Esophagus (tissue), 2 donors: ENCODE data around the gene LGMN. TPM values are rescaled to one million over a fixed set of nuclear protein-coding genes. Genes with fewer than 3 reads are reported as not detected.
"Not testable (repeated sequence)": the region's sequence is repeated elsewhere in the genome, so short reads cannot be mapped to it uniquely, and the experiment has no call there.

Source experiments
- H3K27ac ChIP-seq, 2 donors: one replicate each; pipeline ENCODE4 v1.5.1; 2013; ENCODE audit warnings: low read depth in 2 of 2, mild to moderate bottlenecking in 2 of 2, inconsistent platforms in 1 of 2, low read length in 1 of 2, moderate library complexity in 1 of 2
- H3K27me3 ChIP-seq, 2 donors: one replicate each; pipeline ENCODE4 v1.6.1; 2013; ENCODE audit warnings: low read length in 2 of 2, control low read depth in 1 of 2, mild to moderate bottlenecking in 1 of 2; ENCODE audit not compliant: insufficient read depth in 2 of 2, control insufficient read depth in 1 of 2
- H3K36me3 ChIP-seq, 2 donors: one replicate each; pipeline ENCODE4 v1.6.1; 2013; ENCODE audit warnings: low read length in 1 of 2; ENCODE audit not compliant: control insufficient read depth in 2 of 2, insufficient read depth in 2 of 2
- H3K4me1 ChIP-seq, 2 donors: one replicate each; pipeline ENCODE4 v1.6.1; 2013; ENCODE audit warnings: low read length in 1 of 2; ENCODE audit not compliant: control insufficient read depth in 2 of 2, insufficient read depth in 2 of 2
- H3K4me3 ChIP-seq, 2 donors: one replicate each; pipeline ENCODE4 v1.5.1; 2013; ENCODE audit warnings: low read length in 2 of 2, mild to moderate bottlenecking in 2 of 2, low read depth in 1 of 2, moderate library complexity in 1 of 2
- H3K9me3 ChIP-seq, 2 donors: one replicate each; pipeline ENCODE4 v1.6.1; 2013; ENCODE audit warnings: mild to moderate bottlenecking in 2 of 2, low read depth in 1 of 2, low read length in 1 of 2, moderate library complexity in 1 of 2; ENCODE audit not compliant: control insufficient read depth in 2 of 2, insufficient read depth in 1 of 2
- WGBS, 2 donors: extraction: QIAGEN DNeasy Blood & Tissue Kit; methylation state at CpG; one replicate each; pipeline ENCODE4 v1.1.7; 2013; 5-methylcytosine and 5-hydroxymethylcytosine counted together
- polyA plus RNA-seq, 2 donors: library from polyadenylated mRNA; stranded (reverse); fragments of 200-250 nt; gene quantifications; one replicate each; pipeline ENCODE4 v1.2.3, GENCODE V29; 2013
- donor health status: healthy with polysubstance abuse.
- donor health status: Bipolar disorder and iron deficiency.

The LGMN gene
- polyA plus RNA-seq, 2 donors, result 39.0 to 49.9 TPM

- Histone ChIP-seq H3K4me1 (no peaks in the 10 kb centered on the region), H3K9me3 (no peaks in the 10 kb centered on the region), H3K27me3 (no peaks in the 10 kb centered on the region), H3K27ac (no peak overlapping the region), H3K4me3 (no peak overlapping the region), H3K36me3 (no peaks in the 10 kb centered on the region)
- 47 to 53% methylated on average over 2 of the region's 2 CpGs for WGBS, 2 donors
Observed at GRCh38 chr14:92783813-92784431, 35.5 kb upstream of the LGMN start.

- WGBS, 2 donors, result 77 to 78% methylated on average over 3 of the region's 3 CpGs
- H3K27ac ChIP-seq, result no peak overlapping the region
- H3K9me3 ChIP-seq, result no peaks in the 10 kb centered on the region
- H3K27me3 ChIP-seq, result no peaks in the 10 kb centered on the region
- no peak overlapping the region for H3K4me3 ChIP-seq
- H3K36me3 ChIP-seq, result no peaks in the 10 kb centered on the region
- peaks cover 0 to 2% of the 10 kb centered on the region in 2 donors for H3K4me1 ChIP-seq
Observed at GRCh38 chr14:92781350-92781749, 32.9 kb upstream of the LGMN start.

GRCh38 chr14:92780444-92781232 lies 32.2 kb upstream of the LGMN start:
- 79 to 81% methylated on average over 7 of the region's 7 CpGs for WGBS, 2 donors
- H3K36me3 ChIP-seq, result no peaks in the 10 kb centered on the region
- H3K4me1 ChIP-seq, result peaks cover 0 to 2% of the 10 kb centered on the region in 2 donors
- no peaks in the 10 kb centered on the region for H3K9me3 ChIP-seq
- H3K27me3 ChIP-seq, result no peaks in the 10 kb centered on the region
- no peak overlapping the region for H3K4me3 ChIP-seq
- no peak overlapping the region for H3K27ac ChIP-seq

GRCh38 chr14:92778868-92779565 lies 30.6 kb upstream of the LGMN start:
- not testable (repeated sequence) for H3K4me3 ChIP-seq, H3K4me1 ChIP-seq, H3K27ac ChIP-seq, H3K9me3 ChIP-seq, H3K36me3 ChIP-seq, H3K27me3 ChIP-seq
- 86 to 96% methylated on average over 2 of the region's 3 CpGs for WGBS, 2 donors

- not testable (repeated sequence) for H3K27me3 ChIP-seq, H3K9me3 ChIP-seq, H3K4me1 ChIP-seq, H3K36me3 ChIP-seq, H3K27ac ChIP-seq, H3K4me3 ChIP-seq
- 14 to 16% methylated on average over 2 of the region's 2 CpGs for WGBS, 2 donors
Observed at GRCh38 chr14:92775292-92775691, 26.9 kb upstream of the LGMN start.

GRCh38 chr14:92774572-92774971 lies 26.1 kb upstream of the LGMN start:
- no peak overlapping the region for H3K27ac ChIP-seq

GRCh38 chr14:92770484-92770883 lies 22.1 kb upstream of the LGMN start:
- WGBS, 2 donors, result 73 to 81% methylated on average over 2 of the region's 2 CpGs
- H3K36me3 ChIP-seq, result no peaks in the 10 kb centered on the region
- no peak overlapping the region for H3K27ac ChIP-seq
- H3K27me3 ChIP-seq, result no peaks in the 10 kb centered on the region
- H3K9me3 ChIP-seq, result no peaks in the 10 kb centered on the region
- H3K4me1 ChIP-seq, result no peaks in the 10 kb centered on the region
- no peak overlapping the region for H3K4me3 ChIP-seq

More at GRCh38 chr14:92774572-92774971, 26.1 kb upstream of the LGMN start:
- H3K4me1 ChIP-seq, result peaks cover 0 to 2% of the 10 kb centered on the region in 2 donors
- 87 to 88% methylated on average over 8 of the region's 8 CpGs for WGBS, 2 donors
- no peaks in the 10 kb centered on the region for H3K9me3 ChIP-seq
- no peak overlapping the region for H3K4me3 ChIP-seq
- no peaks in the 10 kb centered on the region for H3K36me3 ChIP-seq
- no peaks in the 10 kb centered on the region for H3K27me3 ChIP-seq

- Histone ChIP-seq H3K4me3 (no peak overlapping the region), H3K27ac (no peak overlapping the region), H3K4me1 (no peaks in the 10 kb centered on the region), H3K27me3 (no peaks in the 10 kb centered on the region), H3K9me3 (no peaks in the 10 kb centered on the region), H3K36me3 (no peaks in the 10 kb centered on the region)
- WGBS, 2 donors, result 91 to 93% methylated on average over 5 of the region's 5 CpGs
Observed at GRCh38 chr14:92768795-92769194, 20.4 kb upstream of the LGMN start.

- H3K27ac ChIP-seq, H3K9me3 ChIP-seq, H3K36me3 ChIP-seq, H3K27me3 ChIP-seq, H3K4me3 ChIP-seq, H3K4me1 ChIP-seq: not testable (repeated sequence)
- 41 to 46% methylated on average over 1 of the region's 1 CpG for WGBS, 2 donors
Observed at GRCh38 chr14:92768236-92768635, 19.8 kb upstream of the LGMN start.
